ENCODE data around the gene CD4.

DNA sequence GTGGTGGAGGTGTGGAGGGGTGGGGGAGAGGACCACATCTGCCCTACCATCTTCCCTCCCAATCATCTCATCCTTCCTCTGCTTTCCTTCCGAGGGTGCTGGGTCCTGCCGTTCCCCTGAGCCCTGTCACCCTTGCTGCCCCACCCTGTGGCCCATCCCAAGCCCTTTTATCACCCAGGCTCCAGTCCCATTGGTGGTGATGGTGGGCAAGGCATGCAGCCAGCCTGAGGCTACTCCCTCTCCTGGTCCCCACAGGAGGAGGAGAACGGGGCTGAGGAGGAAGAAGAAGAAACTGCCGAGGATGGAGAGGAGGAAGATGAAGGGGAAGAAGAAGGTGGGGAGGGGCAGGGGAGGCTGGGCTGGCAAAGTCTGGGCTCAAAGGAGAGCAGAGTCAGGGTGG is 19.7 kb upstream of the CD4 start:
- no peak for TF ChIP-seq CTCF (IDR thresholded peaks at IDR 0.05)
- TF ChIP-seq EP300 (IDR thresholded peaks at IDR 0.05): no peak
- TF ChIP-seq POLR2A (IDR thresholded peaks at IDR 0.05): no peak
